ENCODE results near the gene EYA2. TPM values are rescaled to one million over a fixed set of nuclear protein-coding genes. Genes with fewer than 3 reads are reported as not detected.
A peak's percentile ranks its signal among the peaks of the same experiment; 100 is the strongest.
"Not testable (repeated sequence)": the region's sequence is repeated elsewhere in the genome, so short reads cannot be mapped to it uniquely, and the experiment has no call there.

Gene EYA2
- polyA plus RNA-seq, 6 donors from 2014 or later, result not detected

GRCh38 chr20:46922841-46923240 is 28.2 kb downstream of the EYA2 start:
- not testable (repeated sequence) for H3K4me3 Mint-ChIP-seq; DNase-seq; H3K36me3 Mint-ChIP-seq; ATAC-seq (ENCODE audit: low read depth in 2 of 2); H3K27ac Mint-ChIP-seq; H3K4me1 Mint-ChIP-seq
- Mint-ChIP-seq H3K27me3 (peaks cover 10 to 40% (median 24%) of the 10 kb centered on the region in 3 donors), H3K9me3 (peaks cover 0 to 11% (median 2%) of the 10 kb centered on the region in 7 donors)

GRCh38 chr20:46923550-46923949 is 28.9 kb downstream of the EYA2 start:
- H3K4me1 Mint-ChIP-seq, result no peaks in the 10 kb centered on the region
- H3K27me3 Mint-ChIP-seq, result peaks cover 11 to 40% (median 24%) of the 10 kb centered on the region in 3 donors
- H3K27ac Mint-ChIP-seq, result no peak overlapping the region
- no peaks in the 10 kb centered on the region for H3K36me3 Mint-ChIP-seq
- no peak for DNase-seq
- no peak overlapping the region for H3K4me3 Mint-ChIP-seq
- no peak for ATAC-seq (ENCODE audit: low read depth in 2 of 2)
- peaks cover 0 to 10% (median 2%) of the 10 kb centered on the region in 7 donors for H3K9me3 Mint-ChIP-seq

- no peak for DNase-seq
- Mint-ChIP-seq H3K36me3 (no peaks in the 10 kb centered on the region), H3K27ac (no peak overlapping the region)
These were observed 34.0 kb downstream of the EYA2 start for GRCh38 chr20:46928580-46929132.

GRCh38 chr20:46929902-46930301 is 35.3 kb downstream of the EYA2 start:
- Mint-ChIP-seq H3K27me3 (peaks cover 21 to 39% (median 34%) of the 10 kb centered on the region in 3 donors), H3K36me3 (no peaks in the 10 kb centered on the region), H3K27ac (peak overlapping the region in 1 of 6 donors; percentile 12), H3K4me1 (no peaks in the 10 kb centered on the region), H3K4me3 (no peak overlapping the region), H3K9me3 (peaks cover 0 to 7% (median 2%) of the 10 kb centered on the region in 7 donors)
- DNase-seq, result no peak
- ATAC-seq (ENCODE audit: low read depth in 2 of 2), result no peak

More at GRCh38 chr20:46928580-46929132, 34.0 kb downstream of the EYA2 start:
- Mint-ChIP-seq H3K9me3 (peaks cover 0 to 7% (median 2%) of the 10 kb centered on the region in 7 donors), H3K4me1 (no peaks in the 10 kb centered on the region), H3K27me3 (peaks cover 17 to 34% (median 29%) of the 10 kb centered on the region in 3 donors), H3K4me3 (no peak overlapping the region)
- no peak for ATAC-seq (ENCODE audit: low read depth in 2 of 2)

- DNase-seq (no peak), ATAC-seq (ENCODE audit: low read depth in 2 of 2) (no peak)
- Mint-ChIP-seq H3K9me3 (peaks cover 0 to 7% (median 0%) of the 10 kb centered on the region in 7 donors), H3K27me3 (peaks cover 21 to 36% (median 33%) of the 10 kb centered on the region in 3 donors), H3K4me1 (no peaks in the 10 kb centered on the region), H3K27ac (no peak overlapping the region), H3K36me3 (no peaks in the 10 kb centered on the region), H3K4me3 (no peak overlapping the region)
These were observed 36.1 kb downstream of the EYA2 start for GRCh38 chr20:46930640-46931339.

- DNase-seq (no peak), ATAC-seq (ENCODE audit: low read depth in 2 of 2) (no peak)
- peaks cover 21 to 36% (median 33%) of the 10 kb centered on the region in 3 donors for H3K27me3 Mint-ChIP-seq
- H3K27ac Mint-ChIP-seq, result no peak overlapping the region
- H3K4me3 Mint-ChIP-seq, result no peak overlapping the region
- no peaks in the 10 kb centered on the region for H3K36me3 Mint-ChIP-seq
- no peaks in the 10 kb centered on the region for H3K4me1 Mint-ChIP-seq
- H3K9me3 Mint-ChIP-seq, result peaks cover 0 to 7% (median 0%) of the 10 kb centered on the region in 7 donors
These were observed 37.1 kb downstream of the EYA2 start for GRCh38 chr20:46931699-46932098.

GRCh38 chr20:46932439-46932838 is 37.8 kb downstream of the EYA2 start:
- not testable (repeated sequence) for H3K4me3 Mint-ChIP-seq; H3K4me1 Mint-ChIP-seq; DNase-seq; ATAC-seq (ENCODE audit: low read depth in 2 of 2); H3K36me3 Mint-ChIP-seq; H3K9me3 Mint-ChIP-seq
- Mint-ChIP-seq H3K27ac (peak overlapping the region in 1 of 6 donors; percentile 3), H3K27me3 (peaks cover 21 to 35% (median 33%) of the 10 kb centered on the region in 3 donors)

- Mint-ChIP-seq H3K27ac (no peak overlapping the region), H3K27me3 (peaks cover 22 to 37% (median 34%) of the 10 kb centered on the region in 3 donors), H3K36me3 (no peaks in the 10 kb centered on the region), H3K4me1 (no peaks in the 10 kb centered on the region), H3K4me3 (no peak overlapping the region), H3K9me3 (no peaks in the 10 kb centered on the region)
- DNase-seq, result no peak
- no peak for ATAC-seq (ENCODE audit: low read depth in 2 of 2)
These were observed 38.5 kb downstream of the EYA2 start for GRCh38 chr20:46933150-46933549.

GRCh38 chr20:46934746-46935287 is 40.2 kb downstream of the EYA2 start:
- DNase-seq (no peak), ATAC-seq (ENCODE audit: low read depth in 2 of 2) (no peak)
- Mint-ChIP-seq H3K4me3 (no peak overlapping the region), H3K27me3 (peaks cover 25 to 43% (median 29%) of the 10 kb centered on the region in 3 donors), H3K27ac (no peak overlapping the region), H3K4me1 (no peaks in the 10 kb centered on the region), H3K36me3 (no peaks in the 10 kb centered on the region), H3K9me3 (peaks cover 0 to 1% (median 0%) of the 10 kb centered on the region in 7 donors)

- Mint-ChIP-seq H3K27me3 (peaks cover 24 to 38% (median 29%) of the 10 kb centered on the region in 3 donors), H3K27ac (no peak overlapping the region), H3K4me1 (no peaks in the 10 kb centered on the region), H3K4me3 (no peak overlapping the region), H3K9me3 (peaks cover 0 to 1% (median 0%) of the 10 kb centered on the region in 7 donors), H3K36me3 (no peaks in the 10 kb centered on the region)
- DNase-seq (no peak), ATAC-seq (ENCODE audit: low read depth in 2 of 2) (no peak)
These were observed 40.9 kb downstream of the EYA2 start for GRCh38 chr20:46935394-46936017.

GRCh38 chr20:46936415-46937156 is 41.9 kb downstream of the EYA2 start:
- H3K27me3 Mint-ChIP-seq, result peaks cover 24 to 29% (median 28%) of the 10 kb centered on the region in 3 donors
- peaks cover 0 to 1% (median 0%) of the 10 kb centered on the region in 7 donors for H3K9me3 Mint-ChIP-seq
- ATAC-seq (ENCODE audit: low read depth in 2 of 2) (no peak), DNase-seq (no peak)
- no peaks in the 10 kb centered on the region for H3K36me3 Mint-ChIP-seq
- H3K27ac Mint-ChIP-seq, result no peak overlapping the region
- no peak overlapping the region for H3K4me3 Mint-ChIP-seq
- H3K4me1 Mint-ChIP-seq, result no peaks in the 10 kb centered on the region

GRCh38 chr20:46937157-46937523 is 42.5 kb downstream of the EYA2 start:
- no peaks in the 10 kb centered on the region for H3K4me1 Mint-ChIP-seq
- peaks cover 0 to 1% (median 0%) of the 10 kb centered on the region in 7 donors for H3K9me3 Mint-ChIP-seq
- no peak overlapping the region for H3K27ac Mint-ChIP-seq
- ATAC-seq (ENCODE audit: low read depth in 2 of 2) (no peak), DNase-seq (no peak)
- peaks cover 24 to 27% (median 25%) of the 10 kb centered on the region in 3 donors for H3K27me3 Mint-ChIP-seq
- no peaks in the 10 kb centered on the region for H3K36me3 Mint-ChIP-seq
- no peak overlapping the region for H3K4me3 Mint-ChIP-seq

Measured in naive B cell (primary cell).